ENCODE results near the gene DCAF4L1.

- TF ChIP-seq CTCF (IDR thresholded peaks at IDR 0.05) (no peak), POLR2A (IDR thresholded peaks at IDR 0.05) (no peak)
Observed at GRCh38 chr4:41994461-41994985, 13.0 kb downstream of the DCAF4L1 start.

All from stomach (tissue), 4 donors.